AG08395 (cell line): ENCODE results near the gene ADH4.
"Not testable (repeated sequence)": the region's sequence is repeated elsewhere in the genome, so short reads cannot be mapped to it uniquely, and the experiment has no call there.

ENCODE experiments used
- DNase-seq: peaks from one replicate; pipeline ENCODE4 v3.0.0; 2012; ENCODE audit warnings: mixed read lengths, low spot score

ADH4 gene

DNA sequence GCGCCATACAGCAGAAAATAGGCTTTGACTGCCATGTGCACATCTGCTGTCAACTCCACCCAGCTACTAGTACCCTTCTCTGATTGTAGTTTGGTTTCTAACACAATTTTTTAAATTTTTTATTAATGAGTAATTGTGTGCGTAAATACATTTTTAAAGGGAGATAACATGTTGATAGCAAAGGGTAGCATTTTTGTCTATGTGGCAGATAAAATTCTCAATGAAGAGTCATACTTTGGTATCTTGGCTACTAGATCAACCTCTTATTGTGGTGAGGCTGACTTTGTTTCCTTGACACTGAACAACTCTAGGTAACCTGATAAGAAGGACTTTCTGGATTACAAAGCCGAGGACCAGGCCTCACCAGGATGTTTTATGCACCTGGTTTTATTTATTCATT lies 9.5 kb downstream of the ADH4 start:
- DNase-seq = no peak

GRCh38 chr4:99131378-99131777 lies 12.7 kb downstream of the ADH4 start:
- DNase-seq = no peak

GRCh38 chr4:99126376-99126775 lies 17.7 kb downstream of the ADH4 start:
- no peak for DNase-seq

DNA sequence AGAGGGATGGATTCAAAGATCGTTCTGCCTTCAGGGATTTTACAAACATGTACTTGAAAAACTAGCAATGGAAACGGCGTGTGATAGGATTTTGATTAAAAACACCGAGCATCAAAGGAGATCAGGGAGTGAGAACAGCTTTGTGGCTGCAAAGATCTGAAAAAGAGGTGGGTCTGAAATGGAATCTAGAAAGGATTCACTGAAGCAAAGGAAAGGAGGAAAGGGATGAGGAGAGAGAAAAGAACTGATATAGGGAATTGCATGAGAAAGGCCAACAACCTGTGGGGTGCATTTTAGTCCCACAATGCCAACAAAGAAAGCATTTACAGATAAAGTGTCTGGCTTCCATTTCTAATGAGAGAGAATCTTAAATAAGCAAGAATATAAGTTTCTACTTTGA lies 23.1 kb downstream of the ADH4 start:
- DNase-seq = no peak

DNA sequence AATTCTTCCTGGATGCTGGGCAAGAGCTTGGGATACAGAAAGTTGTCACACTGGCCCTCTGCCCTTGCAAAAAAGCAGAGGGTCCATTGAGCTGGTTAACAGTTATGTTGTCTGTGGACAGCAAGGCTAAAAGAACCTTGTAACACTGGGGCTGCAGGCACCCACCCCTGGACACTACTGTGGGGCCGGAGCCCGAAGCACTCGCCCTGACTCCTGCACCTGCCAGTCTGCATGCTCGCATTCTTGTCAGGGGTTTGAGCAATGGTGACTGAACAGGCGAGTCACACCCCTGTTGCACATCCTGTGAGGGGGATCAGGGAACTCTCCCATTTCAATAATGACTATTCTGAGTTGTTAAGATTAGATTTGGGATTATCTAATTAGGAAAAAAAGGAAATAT lies 23.6 kb downstream of the ADH4 start:
- no peak for DNase-seq

- no peak for DNase-seq
Observed at GRCh38 chr4:99117876-99118693, 26.0 kb downstream of the ADH4 start.

- DNase-seq = not testable (repeated sequence)
Observed at GRCh38 chr4:99117122-99117841, 26.8 kb downstream of the ADH4 start.

- not testable (repeated sequence) for DNase-seq
Observed at GRCh38 chr4:99109286-99109685, 34.8 kb downstream of the ADH4 start.

- no peak for DNase-seq
Observed at GRCh38 chr4:99104153-99104552, 39.9 kb downstream of the ADH4 start.

- no peak for DNase-seq
Observed at GRCh38 chr4:99103166-99103565, 40.9 kb downstream of the ADH4 start.

- no peak for DNase-seq
Observed at GRCh38 chr4:99102634-99103033, 41.5 kb downstream of the ADH4 start.

- no peak for DNase-seq
Observed at GRCh38 chr4:99100876-99101275, 43.2 kb downstream of the ADH4 start.

DNA sequence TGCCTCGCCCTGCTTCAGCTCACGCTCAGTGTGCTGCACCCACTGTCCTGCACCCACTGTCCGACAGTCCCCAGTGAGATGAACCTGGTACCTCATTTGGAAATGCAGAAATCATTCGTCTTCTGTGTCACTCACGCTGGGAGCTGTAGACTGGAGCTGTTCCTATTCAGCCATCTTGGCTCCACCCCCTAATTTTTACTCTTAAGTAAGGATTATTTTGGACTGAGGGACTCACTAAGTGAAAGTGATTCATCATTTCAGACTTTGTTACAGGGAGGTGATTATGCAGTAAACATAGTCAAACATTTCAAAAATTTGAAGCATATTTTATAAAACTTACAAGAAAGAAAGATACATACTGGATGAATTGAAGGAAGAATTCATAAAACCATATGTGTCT lies 44.3 kb downstream of the ADH4 start:
- DNase-seq = not testable (repeated sequence)

DNA sequence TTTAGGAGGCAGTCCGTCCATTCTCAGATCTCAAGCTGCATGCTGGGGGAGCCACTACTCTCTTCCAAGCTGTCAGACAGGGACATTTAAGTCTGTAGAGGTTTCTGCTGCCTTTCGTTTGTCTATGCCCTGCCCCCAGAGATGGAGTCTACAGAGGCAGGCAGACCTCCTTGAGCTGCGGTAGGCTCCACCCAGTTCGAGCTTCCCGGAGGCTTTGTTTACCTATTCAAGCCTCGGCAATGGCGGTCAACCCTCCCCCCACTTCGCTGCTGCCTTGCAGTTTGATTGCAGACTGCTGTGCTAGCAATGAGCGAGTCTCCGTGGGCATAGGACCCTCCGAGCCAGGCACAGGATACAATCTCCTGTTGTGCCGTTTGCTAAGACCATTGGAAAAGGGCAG lies 44.8 kb downstream of the ADH4 start:
- no peak for DNase-seq

DNA sequence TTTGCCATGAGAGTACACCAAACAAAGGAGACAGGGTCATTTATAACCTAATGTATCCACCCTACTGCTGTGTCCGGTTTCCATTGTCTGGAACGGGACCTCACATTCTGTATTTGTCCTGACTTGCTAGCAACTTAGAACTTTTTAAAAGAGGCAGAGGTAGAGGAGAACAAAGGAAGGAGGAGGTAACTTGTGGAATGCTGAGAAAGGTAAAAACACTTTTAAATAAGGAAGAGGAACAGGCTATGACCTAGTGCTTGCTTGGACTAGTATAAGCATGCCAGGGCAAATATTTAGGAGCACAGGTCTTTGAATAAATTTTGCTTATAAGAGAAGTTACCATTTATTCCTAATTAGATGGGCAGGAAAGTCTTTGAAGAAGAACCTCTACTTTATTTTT lies 52.3 kb downstream of the ADH4 start:
- not testable (repeated sequence) for DNase-seq

DNA sequence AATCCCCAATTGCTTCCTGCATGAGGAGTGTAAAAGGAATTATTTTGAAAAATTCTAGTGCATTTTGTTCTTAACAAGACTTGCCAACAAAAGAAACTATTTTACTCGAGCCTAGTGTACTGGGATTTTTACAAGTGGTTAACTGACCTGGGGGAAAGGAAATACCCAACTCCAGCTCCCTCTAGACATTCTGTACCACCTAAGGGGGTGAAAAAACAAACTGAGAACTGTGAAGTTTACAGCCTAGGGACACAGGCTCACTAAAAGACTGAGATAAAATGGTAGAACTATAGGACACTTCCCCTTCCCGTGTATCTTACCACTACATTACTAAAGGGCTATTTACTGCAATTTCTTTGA lies 52.9 kb downstream of the ADH4 start:
- no peak for DNase-seq

GRCh38 chr4:99090481-99091215 lies 53.4 kb downstream of the ADH4 start:
- no peak for DNase-seq

DNA sequence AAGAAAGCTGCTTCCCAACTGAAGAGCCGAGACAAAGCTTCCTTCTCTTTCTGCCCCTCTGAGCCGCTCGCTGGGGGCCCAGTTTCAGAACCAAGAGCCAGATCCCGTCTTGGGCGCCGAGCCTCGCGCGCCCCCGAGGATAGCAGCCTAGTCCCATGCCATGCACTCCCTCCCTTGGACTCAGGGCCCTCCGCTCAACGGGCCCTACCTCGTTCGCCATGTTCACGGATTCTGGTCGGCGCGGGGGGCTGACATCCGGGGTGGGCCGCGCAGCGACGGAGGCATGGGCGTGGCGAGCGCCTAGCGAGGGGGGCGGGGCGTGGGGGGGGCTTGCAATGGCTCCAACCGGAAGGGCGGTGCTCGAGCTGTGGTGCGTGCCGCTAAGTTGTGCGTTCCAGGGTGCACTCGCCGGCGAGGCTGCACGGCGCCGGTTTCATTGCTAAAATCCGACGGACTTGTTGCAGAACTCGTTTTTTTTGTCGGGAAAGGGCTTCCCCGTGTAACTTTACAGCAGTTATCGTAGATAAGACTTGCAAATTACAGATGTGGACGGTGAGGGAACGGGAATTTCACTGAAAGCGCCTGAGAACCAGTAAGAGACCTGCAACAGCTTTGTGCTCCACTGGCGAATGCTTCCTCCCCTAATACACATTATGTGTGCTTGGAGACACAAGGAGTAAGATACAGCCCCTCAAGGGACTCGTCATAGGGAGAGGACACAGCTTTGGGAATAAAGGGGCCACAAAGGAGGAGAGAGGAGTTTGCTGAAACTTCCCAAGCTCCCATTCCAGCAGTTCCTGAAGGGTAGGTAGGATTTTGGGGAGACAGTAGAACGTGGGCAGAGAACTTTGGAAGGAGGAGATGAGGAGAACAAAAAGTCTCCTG lies 55.4 kb downstream of the ADH4 start, which contains the start of gene ADH5:
Gene ADH5, minus strand, starts transcription at position 308 of the 885 bp plus-strand sequence. Its CDS starts 88 bp downstream, at position 220.
- peak; percentile 95 for DNase-seq

DNA sequence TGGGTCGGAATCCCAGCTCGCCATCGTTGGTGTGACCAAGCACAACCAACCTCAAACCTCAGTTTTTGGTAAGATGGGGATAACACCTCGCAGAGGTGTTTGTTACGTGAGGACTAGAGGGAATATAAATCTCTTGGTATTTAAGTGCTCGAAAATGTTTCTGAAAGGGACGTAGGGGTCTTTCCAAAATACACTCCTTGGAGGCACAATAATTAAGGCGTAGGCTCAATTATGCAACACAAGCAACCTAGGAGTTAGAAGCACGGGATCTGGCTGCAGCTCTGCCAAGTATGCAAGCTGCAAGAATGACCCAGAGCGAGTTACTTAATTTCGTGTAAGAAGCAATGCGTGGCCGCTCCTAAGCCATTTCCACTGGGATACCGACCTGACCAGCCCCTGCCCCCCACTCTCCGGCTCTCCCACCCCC lies 56.1 kb downstream of the ADH4 start:
- DNase-seq = peak; percentile 81

GRCh38 chr4:99084595-99084994 lies 59.5 kb downstream of the ADH4 start:
- DNase-seq = no peak

GRCh38 chr4:99082192-99082591 lies 61.9 kb downstream of the ADH4 start:
- DNase-seq = no peak

GRCh38 chr4:99080869-99081268 lies 63.2 kb downstream of the ADH4 start:
- DNase-seq = not testable (repeated sequence)
